GM13977 (cell line): ENCODE data around the gene EFS.

Experiments used
- DNase-seq: peaks from one replicate; pipeline ENCODE4 v3.0.0; 2012; ENCODE audit warnings: low spot score
- in situ Hi-C: fragments of 300-500 bp; cut with MboI; formaldehyde crosslinking; loops from one replicate; pipeline ENCODE4 v1.12.0; 2022; ENCODE audit warnings: low sequenced_read_pairs, low pct_unique_long_range_greater_than_20kb, mixed read lengths, inconsistent platforms; ENCODE audit not compliant: unreplicated experiment
- TF ChIP-seq, protein P1 (sequence below): IDR thresholded peaks from 2 replicates; pipeline ENCODE4 v1.5.1; 2012; ENCODE audit warnings: mild to moderate bottlenecking, control low read depth; ENCODE audit not compliant: insufficient read depth; ENCODE audit errors: extremely low read depth, missing control alignments

Gene EFS

DNA sequence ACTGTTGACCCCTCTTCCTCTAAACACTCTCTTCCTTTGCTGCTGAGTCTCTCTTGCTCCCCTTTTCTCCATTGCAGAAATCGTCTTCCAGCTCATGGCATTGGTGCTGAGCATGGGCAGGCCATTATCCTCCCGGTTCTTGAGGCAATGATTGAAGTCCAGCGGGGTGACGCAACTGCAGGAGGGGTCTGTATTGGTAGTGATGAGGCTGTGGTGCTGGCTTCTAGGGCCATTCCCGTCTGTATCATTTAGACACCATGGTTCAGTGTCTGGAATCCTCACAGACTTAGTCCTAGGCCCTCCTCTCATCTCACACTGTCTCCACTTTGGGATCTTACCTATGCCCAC, 11.6 kb downstream of the EFS start:
- TF ChIP-seq, protein P1, sequence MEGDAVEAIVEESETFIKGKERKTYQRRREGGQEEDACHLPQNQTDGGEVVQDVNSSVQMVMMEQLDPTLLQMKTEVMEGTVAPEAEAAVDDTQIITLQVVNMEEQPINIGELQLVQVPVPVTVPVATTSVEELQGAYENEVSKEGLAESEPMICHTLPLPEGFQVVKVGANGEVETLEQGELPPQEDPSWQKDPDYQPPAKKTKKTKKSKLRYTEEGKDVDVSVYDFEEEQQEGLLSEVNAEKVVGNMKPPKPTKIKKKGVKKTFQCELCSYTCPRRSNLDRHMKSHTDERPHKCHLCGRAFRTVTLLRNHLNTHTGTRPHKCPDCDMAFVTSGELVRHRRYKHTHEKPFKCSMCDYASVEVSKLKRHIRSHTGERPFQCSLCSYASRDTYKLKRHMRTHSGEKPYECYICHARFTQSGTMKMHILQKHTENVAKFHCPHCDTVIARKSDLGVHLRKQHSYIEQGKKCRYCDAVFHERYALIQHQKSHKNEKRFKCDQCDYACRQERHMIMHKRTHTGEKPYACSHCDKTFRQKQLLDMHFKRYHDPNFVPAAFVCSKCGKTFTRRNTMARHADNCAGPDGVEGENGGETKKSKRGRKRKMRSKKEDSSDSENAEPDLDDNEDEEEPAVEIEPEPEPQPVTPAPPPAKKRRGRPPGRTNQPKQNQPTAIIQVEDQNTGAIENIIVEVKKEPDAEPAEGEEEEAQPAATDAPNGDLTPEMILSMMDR, result no peak
- in situ Hi-C loops, result no loop called here
- no peak for DNase-seq

- DNase-seq, result peak; percentile 73
- in situ Hi-C loops, result no loop called here
Observed at GRCh38 chr14:23352506-23353432, 12.2 kb downstream of the EFS start, which contains the start of gene SLC22A17. TSS of gene SLC22A17 (minus strand) at chr14:23352887.

GRCh38 chr14:23351681-23352505, 13.1 kb downstream of the EFS start:
- TF ChIP-seq, protein P1, result no peak
- in situ Hi-C loops, result no loop called here
- no peak for DNase-seq

More at GRCh38 chr14:23352506-23353432, 12.2 kb downstream of the EFS start, which contains the start of gene SLC22A17:
- TF ChIP-seq, protein P1, result no peak

GRCh38 chr14:23349156-23349845, 15.7 kb downstream of the EFS start:
- in situ Hi-C loops, result no loop called here
- DNase-seq, result no peak

DNA sequence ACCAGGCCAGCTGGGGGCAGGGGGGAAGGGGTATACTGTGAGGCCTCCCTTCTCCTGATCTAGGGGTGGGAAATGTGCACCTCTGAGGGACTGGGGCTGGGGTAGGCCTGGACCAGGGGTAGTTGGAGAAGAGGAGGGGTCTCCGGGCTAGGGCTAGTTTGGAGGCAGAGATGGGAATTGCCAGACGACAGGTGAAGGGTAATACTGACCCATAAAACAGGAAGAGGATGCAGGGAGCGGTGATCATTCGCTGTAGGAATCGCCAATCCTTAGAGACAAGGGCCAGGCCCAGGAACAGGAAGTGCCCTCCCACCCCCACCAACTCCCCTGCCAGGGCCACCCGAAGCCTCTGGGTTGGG, 16.7 kb downstream of the EFS start:
- DNase-seq, result no peak
- TF ChIP-seq, protein P1, result no peak
- in situ Hi-C loops, result no loop called here

More at GRCh38 chr14:23349156-23349845, 15.7 kb downstream of the EFS start:
- TF ChIP-seq, protein P1, result no peak

DNA sequence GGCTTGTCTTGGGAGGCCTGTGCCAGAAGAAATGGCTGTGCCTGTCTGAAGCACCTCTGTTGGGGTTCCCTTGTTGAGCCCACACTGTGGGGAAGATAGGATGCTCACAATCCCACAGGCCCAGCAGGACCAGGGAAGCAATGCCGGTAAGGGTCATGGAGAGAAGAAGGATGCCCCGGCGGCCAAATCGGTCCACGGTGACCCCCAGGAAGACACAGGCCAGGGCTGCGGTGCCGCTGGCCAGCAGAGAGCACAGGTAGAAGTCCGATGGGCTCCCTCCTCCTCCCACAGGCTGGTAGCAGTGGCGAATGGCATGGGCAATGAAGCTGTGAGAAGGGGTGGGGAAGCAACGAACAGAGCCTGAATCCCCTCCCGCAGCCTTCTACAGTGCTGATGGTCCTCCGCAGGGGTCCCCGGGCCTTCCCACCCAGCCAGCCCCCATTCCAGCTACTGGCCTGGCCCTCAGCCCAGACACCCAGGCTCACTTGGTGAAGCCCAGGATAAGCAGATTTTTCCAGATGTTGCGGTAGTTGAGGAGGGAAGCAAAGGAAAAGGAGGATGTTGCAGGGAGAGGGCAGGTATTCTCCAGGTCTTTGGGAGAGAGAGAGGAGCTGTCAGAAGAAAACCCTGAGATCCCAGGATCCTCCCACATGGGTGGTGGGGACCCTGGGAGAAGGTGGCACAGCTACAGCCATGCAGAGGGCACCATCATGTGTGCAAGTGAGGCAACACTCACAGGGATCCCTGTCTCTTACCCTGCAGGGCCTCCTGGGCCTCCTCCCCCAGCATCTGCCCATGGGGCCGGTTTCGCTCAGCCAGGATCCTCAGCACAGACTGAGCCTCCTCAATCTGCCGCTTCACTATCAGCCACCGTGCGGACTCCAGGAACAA, 17.3 kb downstream of the EFS start:
- in situ Hi-C loops, result no loop called here
- TF ChIP-seq, protein P1, result no peak
- peak; percentile 12 for DNase-seq
